Measurements from ENCODE around the gene RPS24. TPM values are rescaled to one million over a fixed set of nuclear protein-coding genes. Genes with fewer than 3 reads are reported as not detected.
"Not testable (repeated sequence)": the region's sequence is repeated elsewhere in the genome, so short reads cannot be mapped to it uniquely, and the experiment has no call there.

RPS24 gene
- total and polyA plus RNA-seq, 10 of the 15 experiments (the other 5 are each of a cell fraction or from before 2014, with no cell fraction given): 1,343 to 7,285 (median 2,230) TPM

GRCh38 chr10:78069151-78069550 lies 35.5 kb downstream of the RPS24 start (continued):
- TF ChIP-seq BACH1 (IDR thresholded peaks at IDR 0.05; ENCODE audit: borderline replicate concordance): no peak
- TF ChIP-seq SMAD1 (IDR thresholded peaks at IDR 0.05; ENCODE audit: low read depth, partially characterized antibody): no peak
- no peak for TF ChIP-seq ZBTB33 (IDR thresholded peaks at IDR 0.05)
- no peak for TF ChIP-seq FOS (IDR thresholded peaks at IDR 0.05; ENCODE audit: borderline replicate concordance, extremely low read depth, insufficient read length)
- no peak for TF ChIP-seq CBX5 (IDR thresholded peaks at IDR 0.05; ENCODE audit: low read depth)
- TF ChIP-seq ASH2L (IDR thresholded peaks at IDR 0.05; ENCODE audit: borderline replicate concordance, low read depth): no peak
- no peak for TF ChIP-seq CEBPZ (IDR thresholded peaks at IDR 0.05; ENCODE audit: low read depth, low read length)
- no peak for TF ChIP-seq CUX1 (IDR thresholded peaks at IDR 0.05; ENCODE audit: insufficient replicate concordance, low read depth, low read length)
- TF ChIP-seq SP1 (IDR thresholded peaks at IDR 0.05; ENCODE audit: low read depth, low read length): no peak
- no peak for TF ChIP-seq BRCA1 (IDR thresholded peaks at IDR 0.05; ENCODE audit: low read depth, low read length)
- TF ChIP-seq TCF3 (IDR thresholded peaks at IDR 0.05; ENCODE audit: borderline replicate concordance, insufficient read depth, low read depth, low read length): no peak

GRCh38 chr10:78070064-78070463 lies 36.4 kb downstream of the RPS24 start:
- H3K4me2 ChIP-seq (ENCODE audit: control insufficient read depth, insufficient read depth); H3K27me3 ChIP-seq (replicated peaks in 1 of 2; ENCODE audit: control insufficient read depth in 2 of 2, insufficient read depth in 2 of 2, low read length in 1 of 2); intact Hi-C loops (cut with micrococcal nuclease; ENCODE audit: unreplicated experiment); H3K4me3 ChIP-seq; in situ Hi-C loops (cut with MboI); H3K79me2 ChIP-seq (ENCODE audit: control insufficient read depth, insufficient read depth, low read length); FAIRE-seq; H3K27ac ChIP-seq (ENCODE audit: control insufficient read depth, insufficient read depth); DNase-seq (ENCODE audit: low read depth, low spot score); SMC1A ChIA-PET (ENCODE audit: uncharacterized antibody, unreplicated experiment); H4K20me1 ChIP-seq (ENCODE audit: control insufficient read depth, insufficient read depth); H3K9me3 ChIP-seq (replicated peaks; ENCODE audit: control insufficient read depth, insufficient read depth, low read length); H3K9ac ChIP-seq (ENCODE audit: control insufficient read depth, insufficient read depth, low read length); RAD21 ChIA-PET (ENCODE audit: unreplicated experiment); ATAC-seq; BruUV-seq (replicated peaks); CTCF ChIA-PET; H3K36me3 ChIP-seq (ENCODE audit: control insufficient read depth in 2 of 2, insufficient read depth in 2 of 2, low read length in 1 of 2); H3K4me1 ChIP-seq (ENCODE audit: control insufficient read depth, insufficient read depth, low read length); H2AFZ ChIP-seq (ENCODE audit: control insufficient read depth, low read depth, low read length): not testable (repeated sequence)
- 64% methylated on average over 10 of the region's 12 CpGs for WGBS (ENCODE audit: insufficient coverage, insufficient replicate concordance, low lambda C conversion rate, missing lambda C conversion rate)
- POLR2A ChIA-PET: interaction anchor here (0.6 kb wide), 1 partner anchor 202 kb away, joined by 5 read pairs; no protein-coding TSS in a partner anchor

All from GM12878 (cell line).